WTC11 (cell line): ENCODE results near the gene AKT1. TPM values are rescaled to one million over a fixed set of nuclear protein-coding genes. Genes with fewer than 3 reads are reported as not detected.
"Not testable (repeated sequence)": the region's sequence is repeated elsewhere in the genome, so short reads cannot be mapped to it uniquely, and the experiment has no call there.

Experiments used
- ATAC-seq: fragments of 200-7000 bp; cut with Tn5 transposase; 2 replicates; pipeline ENCODE4 v1.10.0; 2021; ENCODE audit warnings: mild to moderate bottlenecking, moderate library complexity
- CTCF ChIA-PET: fragments of 300-600 bp; sonication (Branson Sonifier 250); formaldehyde crosslinking; loops from one replicate; lab custom pipeline; 2021; ENCODE audit warnings: antibody characterized with exemption; lab: Charles Lee
- POLR2A ChIA-PET: fragments of 350-600 bp; sonication (Branson Sonifier 250); formaldehyde crosslinking; loops from one replicate; lab custom pipeline; 2021; ENCODE audit warnings: antibody characterized with exemption; lab: Charles Lee
- DNase-seq: peaks from one replicate; pipeline ENCODE4 v3.0.0; 2021; ENCODE audit warnings: low spot score
- H3K27ac Mint-ChIP-seq: 2 replicates; pipeline ENCODE4 v1.8.0; 2021; ENCODE audit warnings: mixed read lengths
- H3K27me3 Mint-ChIP-seq: 2 replicates; pipeline ENCODE4 v1.8.0; 2021; ENCODE audit warnings: low read depth, mild to moderate bottlenecking, moderate library complexity, mixed read lengths
- H3K36me3 Mint-ChIP-seq: 2 replicates; pipeline ENCODE4 v1.8.0; 2021; ENCODE audit warnings: mixed read lengths
- H3K4me1 Mint-ChIP-seq: 2 replicates; pipeline ENCODE4 v1.8.0; 2022; ENCODE audit warnings: mixed read lengths
- H3K4me3 Mint-ChIP-seq: 2 replicates; pipeline ENCODE4 v1.8.0; 2021; ENCODE audit warnings: mild to moderate bottlenecking, moderate library complexity, mixed read lengths
- H3K9me3 Mint-ChIP-seq: 2 replicates; pipeline ENCODE4 v1.8.0; 2021; ENCODE audit warnings: mixed read lengths
- AFF4 ChIP-seq: sonication (generic); formaldehyde crosslinking; IDR thresholded peaks from 2 replicates; pipeline ENCODE4 v1.8.1; 2023; ENCODE audit warnings: mild to moderate bottlenecking, missing genetic modification reagents, borderline replicate concordance
- CDX4 ChIP-seq: fragments of 250-450 bp; sonication (Bioruptor Pico); IDR thresholded peaks from 2 replicates; pipeline ENCODE4 v1.9.0; 2021; ENCODE audit warnings: moderate library complexity, mild to moderate bottlenecking, inconsistent platforms, borderline replicate concordance
- CREB1 ChIP-seq: sonication (generic); formaldehyde crosslinking; IDR thresholded peaks from 2 replicates; pipeline ENCODE4 v1.8.0; 2023; ENCODE audit warnings: mild to moderate bottlenecking, missing genetic modification reagents
- GRHL2 ChIP-seq: fragments of 250-450 bp; sonication (Bioruptor Pico); IDR thresholded peaks from 2 replicates; pipeline ENCODE4 v1.8.0; 2022; ENCODE audit warnings: mild to moderate bottlenecking, moderate library complexity; ENCODE audit not compliant: insufficient replicate concordance, severe bottlenecking
- IRF2 ChIP-seq: sonication (generic); formaldehyde crosslinking; IDR thresholded peaks from 2 replicates; pipeline ENCODE4 v1.8.0; 2022; ENCODE audit warnings: low read depth, missing genetic modification reagents, borderline replicate concordance
- KAT7 ChIP-seq: sonication (generic); formaldehyde crosslinking; IDR thresholded peaks from 2 replicates; pipeline ENCODE4 v1.8.1; 2023; ENCODE audit warnings: missing genetic modification reagents, mild to moderate bottlenecking, borderline replicate concordance
- MAX ChIP-seq: sonication (generic); formaldehyde crosslinking; IDR thresholded peaks from 2 replicates; pipeline ENCODE4 v1.8.0; 2022; ENCODE audit warnings: mild to moderate bottlenecking, missing genetic modification reagents
- MYBL2 ChIP-seq: sonication (generic); formaldehyde crosslinking; IDR thresholded peaks from 2 replicates; pipeline ENCODE4 v1.8.1; 2023; ENCODE audit warnings: mild to moderate bottlenecking, moderate library complexity, missing genetic modification reagents
- OVOL2 ChIP-seq: fragments of 250-450 bp; sonication (Bioruptor Pico); IDR thresholded peaks from 2 replicates; pipeline ENCODE4 v1.9.0; 2021; ENCODE audit warnings: mild to moderate bottlenecking, borderline replicate concordance
- TEAD1 ChIP-seq: sonication (generic); formaldehyde crosslinking; IDR thresholded peaks from 2 replicates; pipeline ENCODE4 v1.8.0; 2022; ENCODE audit warnings: mild to moderate bottlenecking, missing genetic modification reagents
- TP53 ChIP-seq: sonication (generic); formaldehyde crosslinking; IDR thresholded peaks from 2 replicates; pipeline ENCODE4 v1.8.1; 2023; ENCODE audit warnings: mild to moderate bottlenecking, missing genetic modification reagents
- ZNF281 ChIP-seq: sonication (generic); formaldehyde crosslinking; IDR thresholded peaks from 2 replicates; pipeline ENCODE4 v1.8.0; 2023; ENCODE audit warnings: mild to moderate bottlenecking, missing genetic modification reagents
- ZNF423 ChIP-seq: fragments of 250-450 bp; sonication (Bioruptor Pico); IDR thresholded peaks from 2 replicates; pipeline ENCODE4 v2.1.2; 2022; ENCODE audit warnings: mild to moderate bottlenecking, moderate library complexity
- total RNA-seq: library from RNA; stranded (reverse); gene quantifications from 3 replicates; pipeline ENCODE4 v1.2.3, GENCODE V29; 2021

The AKT1 gene
- total RNA-seq, 1 experiment from 2014 or later: 121 TPM

- POLR2A ChIA-PET: interaction anchor here (1.5 to 2.7 kb wide), 2 partner anchors 16 to 21 kb away, joined by 5 to 7 read pairs; no protein-coding TSS in a partner anchor
- TF ChIP-seq TP53 (CRISPR knock-in tag) (0 out of 2 replicates have a peak, but pooled peaks have one; percentile 49), OVOL2 (no peak)
- no peak overlapping the region for H3K27ac Mint-ChIP-seq
- CTCF ChIA-PET: interaction anchor here (0.7 to 8.3 kb wide), 5 partner anchors 11 to 203 kb away, joined by 3 to 68 read pairs (median 8); no protein-coding TSS in a partner anchor
- peaks cover 13% of the 10 kb centered on the region for H3K4me1 Mint-ChIP-seq
- ATAC-seq (0 out of 2 replicates have a peak, but pooled peaks have one; percentile 4), DNase-seq (no peak)
- H3K27me3 Mint-ChIP-seq: peaks cover 81% of the 10 kb centered on the region
- H3K36me3 Mint-ChIP-seq: peaks cover 2% of the 10 kb centered on the region
- H3K9me3 Mint-ChIP-seq: 0 out of 2 replicates have a peak, but pooled peaks cover 12% of the 10 kb centered on the region
- peak overlapping the region; percentile 75 for H3K4me3 Mint-ChIP-seq
These were observed 47.5 kb upstream of the AKT1 start for GRCh38 chr14:104843006-104843405.

GRCh38 chr14:104841730-104842129 is 46.2 kb upstream of the AKT1 start:
- CTCF ChIA-PET: interaction anchor here (8.3 kb wide), 1 partner anchor 14 kb away, joined by 68 read pairs; no protein-coding TSS in a partner anchor
- Mint-ChIP-seq H3K4me1 (peaks cover 13% of the 10 kb centered on the region), H3K27me3 (peaks cover 85% of the 10 kb centered on the region), H3K9me3 (0 out of 2 replicates have a peak, but pooled peaks cover 10% of the 10 kb centered on the region)
- DNase-seq: no peak
- ATAC-seq: no peak
- TF ChIP-seq TEAD1 (CRISPR knock-in tag) (no peak), IRF2 (CRISPR knock-in tag) (no peak), CDX4 (CRISPR knock-in tag) (no peak), GRHL2 (CRISPR knock-in tag) (no peak), AFF4 (CRISPR knock-in tag) (no peak), CREB1 (CRISPR knock-in tag) (no peak), MYBL2 (CRISPR knock-in tag) (no peak), ZNF281 (CRISPR knock-in tag) (no peak), KAT7 (CRISPR knock-in tag) (no peak), ZNF423 (CRISPR knock-in tag) (no peak), MAX (no peak)
- TF ChIP-seq, all 79 proteins: peak for 0
- 0 out of 2 replicates have a peak, but pooled peaks cover under 1% of the 10 kb centered on the region for H3K36me3 Mint-ChIP-seq
- H3K27ac Mint-ChIP-seq: no peak overlapping the region
- no peak overlapping the region for H3K4me3 Mint-ChIP-seq
- POLR2A ChIA-PET: no interaction called here

- not testable (repeated sequence) for ATAC-seq, H3K27ac Mint-ChIP-seq, H3K4me1 Mint-ChIP-seq
These were observed 40.8 kb upstream of the AKT1 start for GRCh38 chr14:104836171-104836935.

More at GRCh38 chr14:104836171-104836935, 40.8 kb upstream of the AKT1 start:
- DNase-seq, CTCF ChIA-PET, H3K36me3 Mint-ChIP-seq, POLR2A ChIA-PET, H3K4me3 Mint-ChIP-seq: not testable (repeated sequence)
- Mint-ChIP-seq H3K27me3 (peaks cover 41% of the 10 kb centered on the region), H3K9me3 (peaks cover 17% of the 10 kb centered on the region; the same call in 1 of the 2 replicates)
